ENCODE measurements around the gene FBXL17.

Gene FBXL17

GRCh38 chr5:107840592-107840991 is 541.3 kb downstream of the FBXL17 start:
- ChIA-PET CTCF (no interaction called here), POLR2A (no interaction called here)
- no peak for TF ChIP-seq ZNF521 (tag by site-specific recombination; IDR thresholded peaks at IDR 0.05)
- TF ChIP-seq, protein P1, sequence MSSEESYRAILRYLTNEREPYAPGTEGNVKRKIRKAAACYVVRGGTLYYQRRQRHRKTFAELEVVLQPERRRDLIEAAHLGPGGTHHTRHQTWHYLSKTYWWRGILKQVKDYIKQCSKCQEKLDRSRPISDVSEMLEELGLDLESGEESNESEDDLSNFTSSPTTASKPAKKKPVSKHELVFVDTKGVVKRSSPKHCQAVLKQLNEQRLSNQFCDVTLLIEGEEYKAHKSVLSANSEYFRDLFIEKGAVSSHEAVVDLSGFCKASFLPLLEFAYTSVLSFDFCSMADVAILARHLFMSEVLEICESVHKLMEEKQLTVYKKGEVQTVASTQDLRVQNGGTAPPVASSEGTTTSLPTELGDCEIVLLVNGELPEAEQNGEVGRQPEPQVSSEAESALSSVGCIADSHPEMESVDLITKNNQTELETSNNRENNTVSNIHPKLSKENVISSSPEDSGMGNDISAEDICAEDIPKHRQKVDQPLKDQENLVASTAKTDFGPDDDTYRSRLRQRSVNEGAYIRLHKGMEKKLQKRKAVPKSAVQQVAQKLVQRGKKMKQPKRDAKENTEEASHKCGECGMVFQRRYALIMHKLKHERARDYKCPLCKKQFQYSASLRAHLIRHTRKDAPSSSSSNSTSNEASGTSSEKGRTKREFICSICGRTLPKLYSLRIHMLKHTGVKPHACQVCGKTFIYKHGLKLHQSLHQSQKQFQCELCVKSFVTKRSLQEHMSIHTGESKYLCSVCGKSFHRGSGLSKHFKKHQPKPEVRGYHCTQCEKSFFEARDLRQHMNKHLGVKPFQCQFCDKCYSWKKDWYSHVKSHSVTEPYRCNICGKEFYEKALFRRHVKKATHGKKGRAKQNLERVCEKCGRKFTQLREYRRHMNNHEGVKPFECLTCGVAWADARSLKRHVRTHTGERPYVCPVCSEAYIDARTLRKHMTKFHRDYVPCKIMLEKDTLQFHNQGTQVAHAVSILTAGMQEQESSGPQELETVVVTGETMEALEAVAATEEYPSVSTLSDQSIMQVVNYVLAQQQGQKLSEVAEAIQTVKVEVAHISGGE (tag by site-specific recombination; conservative IDR thresholded peaks at IDR 0.05; ENCODE audit: low read depth): no peak
- no peak for TF ChIP-seq MYNN (tag by site-specific recombination; IDR thresholded peaks at IDR 0.05; ENCODE audit: borderline replicate concordance)
- no peak for TF ChIP-seq ZNF785 (tag by site-specific recombination; IDR thresholded peaks at IDR 0.05)
- no peak for TF ChIP-seq ZNF544 (tag by site-specific recombination; IDR thresholded peaks at IDR 0.05)
- TF ChIP-seq KLF8 (tag by site-specific recombination; IDR thresholded peaks at IDR 0.05): no peak
- no peak for TF ChIP-seq ZNF26 (tag by site-specific recombination; IDR thresholded peaks at IDR 0.05)
- no peak for TF ChIP-seq YY1 (tag by site-specific recombination; IDR thresholded peaks at IDR 0.05)
- H3K4me1 ChIP-seq (ENCODE audit: control insufficient read depth, insufficient read depth, low read length): no peaks in the 10 kb centered on the region
- H3K9me3 ChIP-seq (ENCODE audit: control insufficient read depth, insufficient read depth, low read depth, low read length): no peaks in the 10 kb centered on the region
- H3K27ac ChIP-seq (ENCODE audit: extremely low read depth, low read depth, low read length): no peak overlapping the region
- no peaks in the 10 kb centered on the region for H3K36me3 ChIP-seq (ENCODE audit: control insufficient read depth in 2 of 2, insufficient read depth in 1 of 2, low read length in 2 of 2)
- no peak overlapping the region for H3K4me3 ChIP-seq (ENCODE audit: low read depth, low read length)

DNA sequence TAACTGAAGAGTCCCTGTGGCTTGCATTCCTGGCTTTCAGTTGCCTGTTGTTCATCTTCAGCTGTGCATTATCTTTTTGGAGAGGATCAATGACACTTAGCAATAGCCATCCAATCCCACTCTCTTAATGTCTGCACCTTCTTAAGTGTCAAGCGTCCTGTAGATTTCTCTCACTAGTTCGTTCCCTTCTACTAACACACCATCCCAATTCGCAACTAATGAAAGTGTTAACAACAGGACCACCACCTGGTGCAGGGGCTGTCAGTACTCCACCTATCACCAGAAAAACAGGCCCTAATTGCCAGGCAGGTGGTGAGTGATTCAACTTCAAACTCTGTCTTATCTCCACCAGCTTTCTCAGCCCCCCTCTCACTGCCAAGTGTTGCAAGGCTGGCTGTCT is 541.7 kb downstream of the FBXL17 start:
- POLR2A ChIA-PET: no interaction called here
- Histone ChIP-seq H3K36me3 (ENCODE audit: control insufficient read depth in 2 of 2, insufficient read depth in 1 of 2, low read length in 2 of 2) (no peaks in the 10 kb centered on the region), H3K4me3 (ENCODE audit: low read depth, low read length) (no peak overlapping the region), H3K27ac (ENCODE audit: extremely low read depth, low read depth, low read length) (no peak overlapping the region), H3K4me1 (ENCODE audit: control insufficient read depth, insufficient read depth, low read length) (no peaks in the 10 kb centered on the region), H3K9me3 (ENCODE audit: control insufficient read depth, insufficient read depth, low read depth, low read length) (no peaks in the 10 kb centered on the region)
- TF ChIP-seq ZNF335 (tag by site-specific recombination; conservative IDR thresholded peaks at IDR 0.05) (no peak), ZNF792 (tag by site-specific recombination; IDR thresholded peaks at IDR 0.05) (no peak), ZBTB48 (tag by site-specific recombination; IDR thresholded peaks at IDR 0.05) (no peak), ZNF24 (tag by site-specific recombination; IDR thresholded peaks at IDR 0.05) (no peak), ZNF146 (tag by site-specific recombination; IDR thresholded peaks at IDR 0.05) (no peak), ZNF600 (tag by site-specific recombination; IDR thresholded peaks at IDR 0.05) (no peak), ZNF133 (tag by site-specific recombination; IDR thresholded peaks at IDR 0.05) (no peak), YY2 (tag by site-specific recombination; IDR thresholded peaks at IDR 0.05) (no peak)
- TF ChIP-seq, protein P2, sequence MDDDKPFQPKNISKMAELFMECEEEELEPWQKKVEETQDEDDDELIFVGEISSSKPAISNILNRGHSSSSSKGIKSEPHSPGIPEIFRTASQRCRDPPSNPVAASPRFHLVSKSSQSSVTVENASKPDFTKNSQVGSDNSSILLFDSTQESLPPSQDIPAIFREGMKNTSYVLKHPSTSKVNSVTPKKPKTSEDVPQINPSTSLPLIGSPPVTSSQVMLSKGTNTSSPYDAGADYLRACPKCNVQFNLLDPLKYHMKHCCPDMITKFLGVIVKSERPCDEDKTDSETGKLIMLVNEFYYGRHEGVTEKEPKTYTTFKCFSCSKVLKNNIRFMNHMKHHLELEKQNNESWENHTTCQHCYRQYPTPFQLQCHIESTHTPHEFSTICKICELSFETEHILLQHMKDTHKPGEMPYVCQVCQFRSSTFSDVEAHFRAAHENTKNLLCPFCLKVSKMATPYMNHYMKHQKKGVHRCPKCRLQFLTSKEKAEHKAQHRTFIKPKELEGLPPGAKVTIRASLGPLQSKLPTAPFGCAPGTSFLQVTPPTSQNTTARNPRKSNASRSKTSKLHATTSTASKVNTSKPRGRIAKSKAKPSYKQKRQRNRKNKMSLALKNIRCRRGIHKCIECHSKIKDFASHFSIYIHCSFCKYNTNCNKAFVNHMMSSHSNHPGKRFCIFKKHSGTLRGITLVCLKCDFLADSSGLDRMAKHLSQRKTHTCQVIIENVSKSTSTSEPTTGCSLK (tag by site-specific recombination; IDR thresholded peaks at IDR 0.05): no peak
- CTCF ChIA-PET: no interaction called here
